ENCODE data around the gene ASTL. TPM values are rescaled to one million over a fixed set of nuclear protein-coding genes. Genes with fewer than 3 reads are reported as not detected.

ASTL gene
- total and polyA plus RNA-seq, 9 of the 15 experiments (the other 6 are each of a cell fraction or from before 2014, with no cell fraction given) = not detected

DNA sequence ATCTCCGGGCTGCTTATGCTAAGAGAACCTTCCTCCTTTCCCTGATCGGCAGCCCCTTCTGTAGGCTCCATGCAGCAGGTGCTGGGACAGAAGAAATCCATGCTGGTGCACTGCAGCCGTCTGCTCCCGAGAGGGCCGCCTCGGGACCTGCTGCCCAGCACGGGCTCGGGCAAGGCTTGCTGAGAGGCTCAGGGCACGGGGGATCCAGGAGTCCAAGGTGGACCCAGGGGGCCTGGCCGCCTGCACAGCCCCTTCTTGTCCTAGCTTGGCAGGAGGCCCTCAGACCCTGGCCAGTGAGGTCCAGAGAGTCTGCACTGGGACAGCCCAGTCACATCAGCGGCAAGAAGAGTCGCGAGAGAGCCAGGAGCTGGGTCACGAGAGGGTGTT lies 20.2 kb upstream of the ASTL start:
- H3K79me2 ChIP-seq (ENCODE audit: control insufficient read depth, insufficient read depth, low read length) = no peaks in the 10 kb centered on the region
- intact Hi-C loops (cut with micrococcal nuclease) (no loop called here), in situ Hi-C loops (cut with MboI) (no loop called here)
- ChIA-PET CTCF (ENCODE audit: low intra/inter-chr PET ratio) (no interaction called here), POLR2A (interaction anchor here (0.6 to 1.9 kb wide), 4 partner anchors 9 to 41 kb away, joined by 3 to 6 read pairs (median 4); no protein-coding TSS in a partner anchor)
- DNase-seq (ENCODE audit: extremely low read depth in 1 of 4, low spot score in 3 of 4) (no peak), FAIRE-seq (no peak), ATAC-seq (no peak)
- H3K27me3 ChIP-seq (ENCODE audit: control insufficient read depth in 2 of 2, insufficient read depth in 2 of 2, low read length in 2 of 2) = no peaks in the 10 kb centered on the region
- peak overlapping the region; percentile 99 for H2AFZ ChIP-seq (ENCODE audit: low read depth, low read length)
- H3K4me3 ChIP-seq = no peak overlapping the region
- TF ChIP-seq ETV5 (CRISPR knock-in tag; IDR thresholded peaks at IDR 0.05; ENCODE audit: low read depth) (no peak), ZBTB7A (IDR thresholded peaks at IDR 0.05; ENCODE audit: borderline replicate concordance, control insufficient read depth, low read depth, low read length) (0 out of 2 replicates have a peak, but pooled peaks have one; percentile 1)
- peak overlapping the region; percentile 67 to 90; a peak in 3 of 4 replicates for H3K9ac ChIP-seq (ENCODE audit: insufficient read depth in 1 of 2, low read depth in 2 of 2, low read length in 2 of 2)
- peaks cover 25 to 40% of the 10 kb centered on the region in 2 experiments for H3K4me1 ChIP-seq (replicated peaks in 1 of 2; ENCODE audit: control insufficient read depth in 2 of 2, insufficient read depth in 2 of 2, low read length in 2 of 2)
- no peaks in the 10 kb centered on the region for H4K20me1 ChIP-seq (replicated peaks; ENCODE audit: control insufficient read depth, insufficient read depth, low read length)
- WGBS (ENCODE audit: insufficient coverage, low coverage, missing lambda C conversion rate) = 95% methylated on average over 12 of the region's 14 CpGs
- H3K9me1 ChIP-seq (ENCODE audit: control insufficient read depth, insufficient read depth, low read length) = peaks cover 3% of the 10 kb centered on the region
- BruUV-seq (replicated peaks) = no TSS peak
- no peaks in the 10 kb centered on the region for H3K9me3 ChIP-seq (replicated peaks; ENCODE audit: control insufficient read depth, insufficient read depth, low read depth, low read length)
- H3K36me3 ChIP-seq (ENCODE audit: control insufficient read depth, insufficient read depth, low read length) = no peaks in the 10 kb centered on the region
- H3K27ac ChIP-seq (ENCODE audit: extremely low read depth, low read depth, low read length) = peak overlapping the region; percentile 82
- H3K4me2 ChIP-seq (ENCODE audit: insufficient read depth, low read length) = peak overlapping the region; percentile 71; the same call in 1 of the 2 replicates

DNA sequence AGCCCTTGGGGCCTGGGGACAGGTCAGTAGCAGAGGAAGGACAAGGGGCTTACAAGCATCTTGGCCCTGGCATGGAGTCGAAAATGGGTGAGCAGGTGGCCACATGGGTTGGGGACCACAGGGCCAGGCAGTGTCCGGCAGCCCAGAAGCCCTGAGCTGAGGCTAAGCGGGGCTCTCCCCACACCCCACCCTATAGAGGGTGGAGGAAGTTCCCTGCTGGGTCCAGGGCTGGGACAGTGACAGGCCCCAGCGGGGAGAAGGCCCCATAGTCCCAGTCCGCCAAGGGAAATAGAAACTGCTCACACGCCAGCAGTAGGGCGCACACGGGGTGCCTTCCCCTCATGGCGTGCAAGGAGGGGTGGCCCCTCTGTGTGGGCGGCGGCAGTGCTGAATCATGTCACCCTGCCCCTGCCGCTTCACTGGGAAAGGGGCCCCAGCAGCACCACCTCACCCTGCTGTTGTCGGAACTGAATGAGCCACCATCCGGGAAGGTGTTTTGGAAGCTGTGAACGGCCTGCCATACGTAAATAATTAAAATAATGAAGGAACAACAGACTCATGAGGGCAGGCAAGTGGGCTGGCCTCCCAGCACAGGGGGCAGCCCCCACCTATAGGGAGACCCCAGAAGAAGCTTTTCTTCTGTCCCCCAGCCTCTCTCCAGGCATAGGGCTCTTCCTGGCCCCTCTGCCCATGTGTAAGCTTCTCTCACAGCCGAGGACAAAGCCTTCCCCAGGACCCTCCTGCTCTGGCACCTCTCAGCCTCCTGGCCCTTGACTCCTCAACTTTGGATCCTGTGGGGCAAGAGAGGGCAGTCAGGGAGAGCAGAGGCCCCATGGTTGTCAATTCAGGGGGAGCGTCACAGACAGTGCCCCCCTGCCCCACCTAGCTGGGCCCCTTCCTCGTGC lies 19.6 kb upstream of the ASTL start:
- ATAC-seq (peak; percentile 84), FAIRE-seq (peak; percentile 87), DNase-seq (ENCODE audit: extremely low read depth in 1 of 4, low spot score in 3 of 4) (peak; percentile 77 to 93 (median 90))
- in situ Hi-C loops (cut with MboI) (no loop called here), intact Hi-C loops (cut with micrococcal nuclease) (no loop called here)
- H3K27me3 ChIP-seq (ENCODE audit: control insufficient read depth in 2 of 2, insufficient read depth in 2 of 2, low read length in 2 of 2) = no peaks in the 10 kb centered on the region
- POLR2A ChIA-PET = interaction anchor here (0.6 to 1.6 kb wide), 4 partner anchors 8 to 41 kb away, joined by 3 to 6 read pairs (median 4); no protein-coding TSS in a partner anchor
- H3K9me3 ChIP-seq (replicated peaks; ENCODE audit: control insufficient read depth, insufficient read depth, low read depth, low read length) = no peaks in the 10 kb centered on the region
- no TSS peak for BruUV-seq (replicated peaks)
- H3K4me1 ChIP-seq (replicated peaks in 1 of 2; ENCODE audit: control insufficient read depth in 2 of 2, insufficient read depth in 2 of 2, low read length in 2 of 2) = peaks cover 25 to 37% of the 10 kb centered on the region in 2 experiments
- no peaks in the 10 kb centered on the region for H3K36me3 ChIP-seq (ENCODE audit: control insufficient read depth, insufficient read depth, low read length)
- 15% methylated on average over 15 of the region's 19 CpGs for WGBS (ENCODE audit: insufficient coverage, low coverage, missing lambda C conversion rate)
- peak overlapping the region; percentile 71 for H3K4me2 ChIP-seq (ENCODE audit: insufficient read depth, low read length)
- peak overlapping the region; percentile 67 to 90 for H3K9ac ChIP-seq (ENCODE audit: insufficient read depth in 1 of 2, low read depth in 2 of 2, low read length in 2 of 2)
- H3K9me1 ChIP-seq (ENCODE audit: control insufficient read depth, insufficient read depth, low read length) = peaks cover 3% of the 10 kb centered on the region
- H4K20me1 ChIP-seq (replicated peaks; ENCODE audit: control insufficient read depth, insufficient read depth, low read length) = no peaks in the 10 kb centered on the region
- no peaks in the 10 kb centered on the region for H3K79me2 ChIP-seq (ENCODE audit: control insufficient read depth, insufficient read depth, low read length)
- peak overlapping the region; percentile 82 for H3K27ac ChIP-seq (ENCODE audit: extremely low read depth, low read depth, low read length)
- no peak overlapping the region; the same call in 1 of the 2 replicates for H3K4me3 ChIP-seq
- peak overlapping the region; percentile 99 for H2AFZ ChIP-seq (ENCODE audit: low read depth, low read length)
- CTCF ChIA-PET (ENCODE audit: low intra/inter-chr PET ratio) = interaction anchor here (0.5 kb wide), 1 partner anchor 102 kb away, joined by 3 read pairs; no protein-coding TSS in a partner anchor
- TF ChIP-seq, protein P1, sequence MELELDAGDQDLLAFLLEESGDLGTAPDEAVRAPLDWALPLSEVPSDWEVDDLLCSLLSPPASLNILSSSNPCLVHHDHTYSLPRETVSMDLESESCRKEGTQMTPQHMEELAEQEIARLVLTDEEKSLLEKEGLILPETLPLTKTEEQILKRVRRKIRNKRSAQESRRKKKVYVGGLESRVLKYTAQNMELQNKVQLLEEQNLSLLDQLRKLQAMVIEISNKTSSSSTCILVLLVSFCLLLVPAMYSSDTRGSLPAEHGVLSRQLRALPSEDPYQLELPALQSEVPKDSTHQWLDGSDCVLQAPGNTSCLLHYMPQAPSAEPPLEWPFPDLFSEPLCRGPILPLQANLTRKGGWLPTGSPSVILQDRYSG (tag; conservative IDR thresholded peaks at IDR 0.05; ENCODE audit: low read depth) = peak; percentile 72; the same call in 1 of the 2 replicates
- TF ChIP-seq, protein P2, sequence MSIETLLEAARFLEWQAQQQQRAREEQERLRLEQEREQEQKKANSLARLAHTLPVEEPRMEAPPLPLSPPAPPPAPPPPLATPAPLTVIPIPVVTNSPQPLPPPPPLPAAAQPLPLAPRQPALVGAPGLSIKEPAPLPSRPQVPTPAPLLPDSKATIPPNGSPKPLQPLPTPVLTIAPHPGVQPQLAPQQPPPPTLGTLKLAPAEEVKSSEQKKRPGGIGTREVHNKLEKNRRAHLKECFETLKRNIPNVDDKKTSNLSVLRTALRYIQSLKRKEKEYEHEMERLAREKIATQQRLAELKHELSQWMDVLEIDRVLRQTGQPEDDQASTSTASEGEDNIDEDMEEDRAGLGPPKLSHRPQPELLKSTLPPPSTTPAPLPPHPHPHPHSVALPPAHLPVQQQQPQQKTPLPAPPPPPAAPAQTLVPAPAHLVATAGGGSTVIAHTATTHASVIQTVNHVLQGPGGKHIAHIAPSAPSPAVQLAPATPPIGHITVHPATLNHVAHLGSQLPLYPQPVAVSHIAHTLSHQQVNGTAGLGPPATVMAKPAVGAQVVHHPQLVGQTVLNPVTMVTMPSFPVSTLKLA (conservative IDR thresholded peaks at IDR 0.05) = peak in 1 of 2 experiments; percentile 51; a peak in 3 of 4 replicates
- TF ChIP-seq, protein P3, sequence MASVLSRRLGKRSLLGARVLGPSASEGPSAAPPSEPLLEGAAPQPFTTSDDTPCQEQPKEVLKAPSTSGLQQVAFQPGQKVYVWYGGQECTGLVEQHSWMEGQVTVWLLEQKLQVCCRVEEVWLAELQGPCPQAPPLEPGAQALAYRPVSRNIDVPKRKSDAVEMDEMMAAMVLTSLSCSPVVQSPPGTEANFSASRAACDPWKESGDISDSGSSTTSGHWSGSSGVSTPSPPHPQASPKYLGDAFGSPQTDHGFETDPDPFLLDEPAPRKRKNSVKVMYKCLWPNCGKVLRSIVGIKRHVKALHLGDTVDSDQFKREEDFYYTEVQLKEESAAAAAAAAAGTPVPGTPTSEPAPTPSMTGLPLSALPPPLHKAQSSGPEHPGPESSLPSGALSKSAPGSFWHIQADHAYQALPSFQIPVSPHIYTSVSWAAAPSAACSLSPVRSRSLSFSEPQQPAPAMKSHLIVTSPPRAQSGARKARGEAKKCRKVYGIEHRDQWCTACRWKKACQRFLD (CRISPR knock-in tag; IDR thresholded peaks at IDR 0.05) = peak; percentile 79
- no peak for TF ChIP-seq SP2 (IDR thresholded peaks at IDR 0.05; ENCODE audit: extremely low read depth, low read depth, low read length, poor library complexity, severe bottlenecking)
- no peak for TF ChIP-seq ZFP36 (IDR thresholded peaks at IDR 0.05; ENCODE audit: low read depth, low read length, partially characterized antibody)
